Measurements from ENCODE around the gene CDKN2A. TPM values are rescaled to one million over a fixed set of nuclear protein-coding genes. Genes with fewer than 3 reads are reported as not detected.
A peak's percentile ranks its signal among the peaks of the same experiment; 100 is the strongest.

The CDKN2A gene
- total RNA-seq, 1 experiment from 2014 or later, result 0.35 TPM

- H3K4me1 Mint-ChIP-seq, result peaks cover 0 to 6% of the 10 kb centered on the region in 2 experiments; a peak in 2 of 4 replicates
- H2AK5ac ChIP-seq (ENCODE audit: insufficient read length, low read length), result no peak overlapping the region
- H3K79me1 ChIP-seq (ENCODE audit: insufficient read depth, low read depth, low read length, poor library complexity, severe bottlenecking), result no peaks in the 10 kb centered on the region
- no peaks in the 10 kb centered on the region for H3K27me3 Mint-ChIP-seq (ENCODE audit: low read depth)
- no peak overlapping the region for H2BK15ac ChIP-seq (ENCODE audit: low read depth, low read length)
- no peak overlapping the region for H4K8ac ChIP-seq (replicated peaks; ENCODE audit: insufficient read length, low read depth, low read length)
- H3K9ac ChIP-seq (ENCODE audit: extremely low read depth, insufficient read length, low read length), result no peak overlapping the region
- H3K23me2 ChIP-seq (ENCODE audit: insufficient read length, low read depth, low read length, poor library complexity, severe bottlenecking), result no peaks in the 10 kb centered on the region
- H3K27ac Mint-ChIP-seq, result no peak overlapping the region
- H2BK5ac ChIP-seq (ENCODE audit: insufficient read length, low read length), result no peak overlapping the region
- no peak overlapping the region for H3T11ph ChIP-seq (ENCODE audit: low read length)
- H3K4me1 ChIP-seq (ENCODE audit: insufficient read depth, low read length), result no peaks in the 10 kb centered on the region; the same call in 1 of the 2 replicates
- H3K9me3 Mint-ChIP-seq, result no peaks in the 10 kb centered on the region
- no peak overlapping the region for H2BK12ac ChIP-seq (ENCODE audit: insufficient read length, low read depth, low read length)
- H3K27ac ChIP-seq (ENCODE audit: insufficient read length, low read depth, low read length), result no peak overlapping the region
- WGBS (ENCODE audit: extremely low coverage, insufficient read length, low lambda C conversion rate), result no CpG with 5 or more reads among the region's 2 CpGs
- H4K91ac ChIP-seq (ENCODE audit: insufficient read length, low read depth, low read length), result no peak overlapping the region
- H3K23ac ChIP-seq (ENCODE audit: insufficient read length, low read depth, low read length), result no peak overlapping the region
- no peaks in the 10 kb centered on the region for H3K27me3 ChIP-seq (ENCODE audit: insufficient read depth, low read length)
- H4K20me1 ChIP-seq (ENCODE audit: control insufficient read depth, insufficient read depth, insufficient read length), result no peaks in the 10 kb centered on the region
- no peak overlapping the region for H3K14ac ChIP-seq (ENCODE audit: insufficient read depth, low read length)
- no peak overlapping the region for H2AFZ ChIP-seq (ENCODE audit: low read length)
- H3K4ac ChIP-seq (ENCODE audit: low read depth, low read length), result no peak overlapping the region
- H2BK20ac ChIP-seq (ENCODE audit: low read depth, low read length, poor library complexity, severe bottlenecking), result no peak overlapping the region
- H3K9me3 ChIP-seq (ENCODE audit: control insufficient read depth, low read depth, low read length), result no peaks in the 10 kb centered on the region
- no peak overlapping the region for H3K18ac ChIP-seq (ENCODE audit: insufficient read length, low read depth, low read length)
- H3K56ac ChIP-seq (ENCODE audit: insufficient read length, low read depth, low read length), result no peak overlapping the region
- no peak overlapping the region for H3K4me2 ChIP-seq (ENCODE audit: insufficient read depth, insufficient read length, low read length)
- H3K79me2 ChIP-seq (ENCODE audit: insufficient read depth, low read length), result no peaks in the 10 kb centered on the region
- H3K4me3 Mint-ChIP-seq, result no peak overlapping the region
- no peak overlapping the region for H4K5ac ChIP-seq (ENCODE audit: insufficient read length, low read depth, low read length)
- TF ChIP-seq, protein P1, sequence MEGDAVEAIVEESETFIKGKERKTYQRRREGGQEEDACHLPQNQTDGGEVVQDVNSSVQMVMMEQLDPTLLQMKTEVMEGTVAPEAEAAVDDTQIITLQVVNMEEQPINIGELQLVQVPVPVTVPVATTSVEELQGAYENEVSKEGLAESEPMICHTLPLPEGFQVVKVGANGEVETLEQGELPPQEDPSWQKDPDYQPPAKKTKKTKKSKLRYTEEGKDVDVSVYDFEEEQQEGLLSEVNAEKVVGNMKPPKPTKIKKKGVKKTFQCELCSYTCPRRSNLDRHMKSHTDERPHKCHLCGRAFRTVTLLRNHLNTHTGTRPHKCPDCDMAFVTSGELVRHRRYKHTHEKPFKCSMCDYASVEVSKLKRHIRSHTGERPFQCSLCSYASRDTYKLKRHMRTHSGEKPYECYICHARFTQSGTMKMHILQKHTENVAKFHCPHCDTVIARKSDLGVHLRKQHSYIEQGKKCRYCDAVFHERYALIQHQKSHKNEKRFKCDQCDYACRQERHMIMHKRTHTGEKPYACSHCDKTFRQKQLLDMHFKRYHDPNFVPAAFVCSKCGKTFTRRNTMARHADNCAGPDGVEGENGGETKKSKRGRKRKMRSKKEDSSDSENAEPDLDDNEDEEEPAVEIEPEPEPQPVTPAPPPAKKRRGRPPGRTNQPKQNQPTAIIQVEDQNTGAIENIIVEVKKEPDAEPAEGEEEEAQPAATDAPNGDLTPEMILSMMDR (conservative IDR thresholded peaks at IDR 0.05), result peak; percentile 59
- H2BK120ac ChIP-seq (ENCODE audit: low read depth, low read length, poor library complexity, severe bottlenecking), result no peak overlapping the region
- no peaks in the 10 kb centered on the region for H3K36me3 Mint-ChIP-seq (ENCODE audit: insufficient read depth in 1 of 3, low read depth in 3 of 3)
- DNase-seq, result no peak
Measured at GRCh38 chr9:22037954-22038690, 43.9 kb upstream of the CDKN2A start.

All from H9 (cell line).